Hematopoietic multipotent progenitor cell treated with erythropoietin and hydrocortisone succinate and interleukin-3 and kit ligand, for 4 days (in vitro differentiated cells): Measurements from ENCODE around the gene PHYH.
"Not testable (repeated sequence)": the region's sequence is repeated elsewhere in the genome, so short reads cannot be mapped to it uniquely, and the experiment has no call there.

ENCODE experiments used
- DNase-seq: peaks from one replicate; pipeline ENCODE4 v3.0.0-alpha.2; 2015

PHYH gene

GRCh38 chr10:13270877-13271551, 28.9 kb downstream of the PHYH start:
- DNase-seq, result no peak

GRCh38 chr10:13268841-13269240, 31.0 kb downstream of the PHYH start:
- DNase-seq, result peak; percentile 94

GRCh38 chr10:13268310-13268709, 31.6 kb downstream of the PHYH start:
- no peak for DNase-seq

- no peak for DNase-seq
These were observed 36.3 kb downstream of the PHYH start for GRCh38 chr10:13263591-13263990.

- DNase-seq, result no peak
These were observed 37.4 kb downstream of the PHYH start for GRCh38 chr10:13262433-13262832.

- no peak for DNase-seq
These were observed 42.2 kb downstream of the PHYH start for GRCh38 chr10:13257621-13258140.

GRCh38 chr10:13256627-13257026, 43.2 kb downstream of the PHYH start:
- no peak for DNase-seq

- no peak for DNase-seq
These were observed 46.1 kb downstream of the PHYH start for GRCh38 chr10:13253726-13254125.

GRCh38 chr10:13247784-13248183, 52.1 kb downstream of the PHYH start:
- DNase-seq, result no peak

GRCh38 chr10:13247246-13247645, 52.6 kb downstream of the PHYH start:
- no peak for DNase-seq

GRCh38 chr10:13242260-13242659, 57.6 kb downstream of the PHYH start:
- not testable (repeated sequence) for DNase-seq

- no peak for DNase-seq
These were observed 58.3 kb downstream of the PHYH start for GRCh38 chr10:13241613-13242012.

- DNase-seq, result no peak
These were observed 59.9 kb downstream of the PHYH start for GRCh38 chr10:13239923-13240322.

GRCh38 chr10:13238271-13239077, 61.4 kb downstream of the PHYH start:
- DNase-seq, result no peak

- no peak for DNase-seq
These were observed 63.2 kb downstream of the PHYH start for GRCh38 chr10:13236638-13237037.

GRCh38 chr10:13234736-13235135, 65.1 kb downstream of the PHYH start:
- not testable (repeated sequence) for DNase-seq

- no peak for DNase-seq
These were observed 65.7 kb downstream of the PHYH start, which contains the start of gene UCMA for GRCh38 chr10:13234172-13234571. TSS of gene UCMA (minus strand) at chr10:13234374. CDS start at chr10:13234258, 116 bp downstream.

GRCh38 chr10:13233358-13233757, 66.5 kb downstream of the PHYH start:
- DNase-seq, result no peak

GRCh38 chr10:13231808-13232207, 68.1 kb downstream of the PHYH start:
- no peak for DNase-seq

- DNase-seq, result no peak
These were observed 68.7 kb downstream of the PHYH start for GRCh38 chr10:13231190-13231589.
